Stimulated activated CD4-positive, alpha-beta T cell treated with anti-CD3 and anti-CD28 coated beads, Interleukin-12 subunit alpha, Interleukin-12 subunit beta, amount 100 ng/mL, for 48 hours (primary cell): Measurements from ENCODE around the gene PSMB7.

Experiments used
- DNase-seq, 3 donors: peaks; one replicate each; pipeline ENCODE4 v3.0.0-alpha.2; 2020; ENCODE audit warnings: low read depth in 2 of 3, low spot score in 1 of 3

Gene PSMB7

DNA sequence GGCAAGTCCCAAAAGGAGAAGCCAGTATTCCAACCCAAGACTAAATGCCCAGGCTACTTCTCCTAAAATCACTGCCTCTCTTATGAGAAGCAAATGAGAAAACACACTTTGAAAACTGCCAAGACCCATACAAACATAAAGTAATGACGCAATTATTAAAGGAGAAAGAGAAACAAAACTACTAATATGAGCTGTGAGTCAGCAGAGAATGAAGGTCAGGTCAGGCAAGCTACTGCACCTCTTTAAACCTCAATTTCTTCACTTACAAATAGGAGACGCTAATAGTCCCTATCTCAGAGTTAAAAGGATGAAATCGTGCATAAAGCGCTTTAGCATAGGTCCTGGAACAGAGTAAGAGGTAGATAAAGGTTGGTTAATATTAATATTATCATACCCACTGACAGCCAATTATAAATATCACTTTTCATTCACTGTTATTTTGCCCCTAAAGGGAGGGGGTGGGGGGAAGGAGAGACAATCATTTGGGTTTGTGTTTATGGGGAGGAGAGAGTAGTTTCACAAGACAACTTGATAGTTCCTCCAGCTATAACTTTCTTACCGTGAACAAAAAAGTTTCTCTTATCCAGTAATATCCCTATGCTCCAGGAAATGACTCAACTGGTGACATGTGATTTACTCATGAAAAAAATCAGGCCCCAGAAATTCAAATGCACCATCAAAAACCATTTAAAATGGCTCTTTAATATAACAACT lies 3.6 kb downstream of the PSMB7 start:
- DNase-seq, result no peak

DNA sequence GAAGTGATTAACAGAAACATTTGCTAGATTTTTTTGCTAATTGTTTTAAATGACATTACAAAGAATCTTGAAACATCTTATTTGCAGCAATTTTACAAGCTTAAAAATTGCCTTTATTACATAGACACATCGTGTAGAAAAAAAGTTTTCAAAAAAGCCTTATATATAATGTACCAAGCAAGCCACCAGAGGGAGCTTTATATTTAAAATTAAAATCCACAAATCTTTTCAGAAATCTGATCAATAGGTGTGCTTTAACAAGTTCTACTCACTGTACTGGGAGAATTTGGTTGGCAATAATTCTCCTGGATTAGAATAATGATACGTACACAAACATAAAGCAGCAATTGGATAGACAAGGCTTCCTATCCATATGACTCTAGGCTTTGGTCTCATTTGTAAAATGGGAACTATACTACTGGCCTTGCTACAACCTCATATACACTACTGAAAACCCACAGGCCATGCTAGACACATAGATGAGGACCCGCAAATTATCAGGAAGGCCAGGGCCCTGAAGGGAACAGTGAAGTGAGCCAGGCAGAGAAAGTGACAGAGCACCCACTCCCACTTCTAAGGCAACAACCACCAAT lies 4.8 kb downstream of the PSMB7 start:
- no peak for DNase-seq

DNA sequence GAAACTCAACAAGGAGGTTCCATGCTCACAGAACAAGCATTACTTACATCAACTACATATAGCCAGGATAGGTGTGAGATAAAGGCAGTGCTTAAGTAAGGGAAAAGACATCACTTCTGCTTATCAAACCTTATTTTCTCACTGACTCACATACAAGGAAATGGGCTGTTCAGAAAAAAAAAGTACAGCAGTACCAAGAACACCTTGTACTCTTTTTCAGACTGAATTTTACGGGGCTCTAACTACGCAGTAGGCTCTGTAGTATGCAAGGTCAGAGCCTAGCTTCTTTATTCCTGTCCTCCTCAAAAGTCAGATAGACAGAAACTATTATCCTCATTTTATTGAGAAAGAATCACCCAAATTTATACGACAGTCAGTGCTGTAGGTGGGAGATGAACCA lies 5.8 kb downstream of the PSMB7 start:
- no peak for DNase-seq

DNA sequence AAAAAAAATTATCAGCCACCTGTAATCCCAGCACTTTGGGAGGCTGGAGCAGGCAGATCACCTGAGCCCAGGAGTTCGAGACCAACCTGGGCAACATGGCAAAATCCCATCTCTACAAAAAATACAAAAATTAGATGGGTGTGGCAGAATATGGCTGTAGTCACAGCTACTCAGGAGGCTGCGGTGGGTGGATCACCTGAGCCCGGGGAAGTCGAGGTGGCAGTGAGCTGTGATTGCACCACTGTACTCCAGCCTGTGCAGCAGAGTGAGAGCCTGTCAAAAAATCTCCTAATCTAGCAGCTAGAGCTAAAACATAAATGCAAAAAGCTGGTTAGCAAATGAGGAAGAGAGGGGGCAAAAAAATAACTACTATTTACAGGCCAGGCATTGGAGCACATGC lies 12.0 kb downstream of the PSMB7 start:
- DNase-seq, result no peak

DNA sequence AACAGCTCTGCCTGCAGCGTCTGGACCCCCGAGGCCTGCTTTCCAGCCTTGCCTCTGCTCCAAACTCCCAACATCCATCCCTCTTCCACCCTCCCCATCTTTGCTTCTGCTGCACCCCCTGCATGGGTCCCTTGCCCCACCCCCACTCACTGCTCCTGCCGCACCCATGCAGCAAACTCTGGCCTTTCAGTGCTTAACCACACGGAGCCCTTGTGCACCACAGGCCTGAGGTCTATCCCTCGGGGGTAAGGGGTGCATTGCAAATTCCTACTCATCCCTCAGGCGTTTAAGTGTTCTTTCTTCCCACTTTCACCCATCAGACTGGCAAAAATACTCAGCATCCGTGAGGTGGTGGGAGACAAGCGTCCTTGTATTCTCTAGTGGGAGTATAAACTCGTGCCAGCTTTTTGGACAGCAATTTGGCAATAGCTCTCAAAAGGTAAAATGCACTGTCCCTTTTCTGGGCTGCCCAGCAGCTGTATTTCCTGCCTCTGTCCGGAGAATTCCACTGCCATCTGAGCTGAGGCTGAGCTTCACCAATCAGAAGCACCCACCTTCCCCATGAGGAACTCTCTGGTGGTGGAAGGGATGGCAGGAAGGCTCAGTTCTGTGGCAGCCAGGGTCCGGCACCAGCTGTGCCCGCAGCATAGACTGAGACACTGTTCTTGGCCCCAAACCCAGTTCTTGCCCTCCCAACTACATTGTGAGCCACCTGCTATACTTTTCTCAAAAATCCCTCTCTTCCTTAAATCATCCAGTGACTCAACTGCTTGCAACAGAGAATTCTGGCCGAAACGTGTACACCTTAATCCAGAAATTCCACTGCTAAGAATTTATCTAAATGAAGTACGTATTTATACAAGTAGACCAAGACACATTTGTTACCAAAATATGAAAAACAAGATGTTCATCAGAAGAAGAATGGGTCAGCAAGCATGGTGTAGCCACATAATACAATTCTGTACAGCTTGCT lies 15.0 kb downstream of the PSMB7 start:
- DNase-seq, result no peak

DNA sequence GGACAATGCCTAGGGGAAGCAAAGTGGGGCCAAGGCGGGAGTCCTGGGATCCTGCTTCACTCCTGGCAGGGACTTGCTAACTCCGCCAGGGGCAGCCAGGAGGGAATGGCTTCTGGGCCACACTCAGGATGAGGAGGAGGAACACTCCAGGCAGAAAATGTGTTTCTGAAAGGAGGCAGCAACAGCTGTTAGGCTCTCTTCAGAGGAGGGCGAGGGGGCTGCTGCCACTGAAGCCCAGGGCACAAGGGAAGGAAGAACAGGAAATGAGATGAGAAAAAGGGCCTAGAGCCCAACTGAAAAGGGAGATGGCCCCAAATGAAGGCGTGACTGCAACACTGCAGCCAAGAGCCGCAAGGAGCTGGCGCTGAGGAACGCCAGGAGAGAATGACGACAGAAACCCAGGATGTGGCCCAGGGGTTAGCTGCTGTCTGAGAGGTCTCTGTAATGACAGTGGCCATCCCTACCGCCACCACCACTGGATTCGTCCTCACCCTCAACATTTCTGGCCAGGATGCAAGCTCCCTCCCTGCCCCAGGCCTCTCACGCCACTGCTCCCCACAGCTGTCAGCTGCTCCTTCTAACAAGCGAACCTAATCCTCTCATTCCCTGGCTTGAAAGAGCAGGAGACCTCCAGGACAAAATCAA lies 15.8 kb downstream of the PSMB7 start:
- DNase-seq, result no peak

DNA sequence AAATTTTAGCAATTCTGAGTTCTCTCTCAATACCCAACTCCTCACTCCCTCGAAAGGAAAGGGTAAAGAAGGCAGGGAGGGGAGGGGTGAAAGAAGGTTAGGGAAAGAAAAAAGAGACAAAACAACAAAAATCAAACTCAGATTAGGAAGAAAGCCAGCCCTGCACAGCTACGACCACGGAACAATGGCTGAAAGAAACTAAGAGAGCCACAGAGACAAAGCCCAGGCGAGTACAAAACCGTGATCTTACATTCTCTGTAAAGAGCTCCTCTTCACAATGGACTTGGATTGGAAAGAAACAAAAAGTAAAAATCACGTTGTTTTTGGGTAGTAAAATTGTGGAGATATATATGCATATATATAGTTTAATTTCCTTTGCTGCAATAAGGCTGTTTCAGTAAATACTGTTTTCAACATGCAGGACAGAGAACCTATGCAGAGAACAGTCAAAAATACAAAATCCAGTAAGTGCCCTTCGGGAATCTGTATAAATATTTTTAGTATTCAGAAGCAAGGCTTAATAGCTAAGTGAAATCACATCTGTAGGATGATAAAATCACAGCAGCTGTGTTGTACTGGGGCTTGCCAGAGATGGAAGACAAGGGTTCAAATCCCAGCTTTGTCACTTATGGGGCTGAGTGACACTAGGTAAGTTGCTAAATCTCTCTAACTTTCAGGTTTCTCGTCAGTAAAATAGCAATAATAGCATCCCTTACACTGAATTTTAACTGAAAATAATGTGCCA lies 16.9 kb downstream of the PSMB7 start:
- no peak for DNase-seq

DNA sequence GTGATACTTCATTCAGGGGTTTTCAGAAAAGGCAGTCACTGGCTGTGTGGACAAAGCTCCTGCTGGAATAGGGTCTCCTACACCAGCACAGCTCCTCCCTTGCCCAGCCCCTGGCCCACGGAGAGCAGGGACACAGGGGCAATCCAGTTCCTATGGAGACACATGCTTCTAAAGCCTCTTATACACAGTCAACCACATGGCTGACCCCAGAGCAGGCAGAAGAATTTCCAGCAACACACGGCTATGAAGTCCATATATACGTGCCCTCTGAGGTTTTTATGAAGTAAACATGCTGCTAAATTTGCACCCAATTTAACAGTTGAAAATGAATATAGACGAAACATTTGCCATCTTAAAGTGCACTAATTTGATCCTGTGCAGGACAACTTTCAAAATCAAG lies 19.4 kb downstream of the PSMB7 start:
- DNase-seq, result no peak

DNA sequence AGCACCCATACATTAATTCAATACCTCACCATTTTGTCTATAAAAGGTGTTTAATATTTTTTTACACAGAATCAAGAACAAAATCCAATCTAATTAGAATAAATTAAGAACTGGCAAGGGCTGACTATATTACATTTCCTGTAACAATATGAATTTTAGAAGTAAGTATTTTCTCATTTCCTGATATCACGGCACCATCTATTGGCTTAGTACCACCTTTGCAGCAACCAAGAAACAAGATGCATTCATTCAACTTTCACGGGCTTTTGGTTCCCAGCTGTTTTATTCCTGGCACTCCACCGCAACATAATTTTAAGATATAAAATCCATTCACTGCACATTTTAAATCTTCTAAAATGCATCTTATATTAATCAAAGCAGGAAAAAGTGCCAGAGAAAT lies 20.6 kb downstream of the PSMB7 start:
- DNase-seq, result no peak

DNA sequence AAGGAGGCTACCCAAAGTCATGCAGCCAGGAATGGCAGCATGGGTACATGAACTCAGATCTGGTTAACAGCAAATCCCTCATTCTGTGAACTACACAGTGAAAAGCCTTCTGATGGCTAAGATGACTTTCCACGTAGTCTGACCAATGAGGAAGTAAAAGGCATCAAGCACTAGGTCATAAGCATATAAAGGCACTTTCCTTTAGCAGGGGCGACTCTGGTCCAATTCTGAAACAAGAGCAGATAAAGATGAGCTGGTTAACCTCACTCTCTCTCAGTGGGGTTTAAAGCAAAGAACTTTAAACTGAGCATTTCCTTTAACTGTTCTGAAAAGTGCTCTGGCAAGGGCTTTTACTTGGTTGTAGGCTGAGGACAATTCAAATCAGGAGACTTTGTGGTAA lies 21.1 kb downstream of the PSMB7 start:
- no peak for DNase-seq

DNA sequence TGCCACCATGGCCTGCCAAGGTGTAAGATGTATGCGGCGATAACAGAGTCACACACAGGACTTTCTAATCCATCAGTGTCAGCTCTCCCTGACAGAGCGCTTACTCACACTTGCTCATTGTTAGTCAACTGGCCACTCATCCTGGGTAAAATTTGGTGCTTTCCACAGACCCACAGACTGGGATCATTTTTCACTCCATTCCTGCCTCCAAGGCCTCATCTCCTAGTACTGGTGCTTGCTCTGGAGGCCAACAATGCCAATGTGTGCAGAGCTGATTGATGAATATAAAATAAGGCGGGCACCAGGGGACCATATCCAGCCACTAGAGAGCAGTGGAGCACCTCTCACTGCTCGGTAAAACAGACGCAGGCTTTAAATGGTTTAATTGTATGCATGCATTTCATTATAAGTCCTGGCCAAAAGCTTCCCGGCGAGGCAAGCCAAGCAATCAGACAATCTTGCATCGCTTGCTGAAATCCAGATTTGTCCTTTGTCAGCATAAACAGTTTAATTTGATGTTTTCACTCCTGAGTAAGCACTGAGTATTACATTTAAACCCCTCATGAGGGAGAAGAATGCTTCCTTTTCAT lies 22.3 kb downstream of the PSMB7 start:
- no peak for DNase-seq

DNA sequence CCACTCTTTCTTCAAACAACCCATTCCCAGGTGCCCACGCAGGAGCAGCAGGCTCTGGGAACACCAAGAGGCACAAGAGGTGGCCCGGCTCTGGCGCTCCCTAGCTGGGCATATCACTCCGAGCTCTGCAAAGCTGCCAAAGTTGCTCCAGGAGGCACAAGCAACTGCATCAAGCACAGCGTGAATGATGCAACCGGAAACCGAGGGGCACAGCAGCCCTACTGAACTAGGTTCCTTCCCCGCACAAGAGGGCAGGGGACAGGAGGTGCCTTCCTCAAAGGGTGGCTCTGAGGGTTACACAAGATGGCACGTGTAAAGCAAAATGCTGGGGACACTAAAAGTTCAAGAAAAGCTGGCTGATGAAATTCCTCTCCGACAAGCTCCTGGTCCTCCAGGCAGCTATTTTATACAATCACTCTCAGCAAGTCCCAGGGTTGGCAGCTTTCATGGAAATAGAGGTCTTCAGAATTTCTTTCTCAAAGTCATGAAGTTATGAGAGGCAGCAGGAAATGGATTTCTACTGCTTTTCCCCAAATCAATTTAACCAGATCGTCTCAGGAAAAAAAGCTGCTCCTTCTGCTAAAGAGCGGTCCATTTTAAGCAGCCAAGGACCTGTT lies 22.9 kb downstream of the PSMB7 start:
- no peak for DNase-seq

DNA sequence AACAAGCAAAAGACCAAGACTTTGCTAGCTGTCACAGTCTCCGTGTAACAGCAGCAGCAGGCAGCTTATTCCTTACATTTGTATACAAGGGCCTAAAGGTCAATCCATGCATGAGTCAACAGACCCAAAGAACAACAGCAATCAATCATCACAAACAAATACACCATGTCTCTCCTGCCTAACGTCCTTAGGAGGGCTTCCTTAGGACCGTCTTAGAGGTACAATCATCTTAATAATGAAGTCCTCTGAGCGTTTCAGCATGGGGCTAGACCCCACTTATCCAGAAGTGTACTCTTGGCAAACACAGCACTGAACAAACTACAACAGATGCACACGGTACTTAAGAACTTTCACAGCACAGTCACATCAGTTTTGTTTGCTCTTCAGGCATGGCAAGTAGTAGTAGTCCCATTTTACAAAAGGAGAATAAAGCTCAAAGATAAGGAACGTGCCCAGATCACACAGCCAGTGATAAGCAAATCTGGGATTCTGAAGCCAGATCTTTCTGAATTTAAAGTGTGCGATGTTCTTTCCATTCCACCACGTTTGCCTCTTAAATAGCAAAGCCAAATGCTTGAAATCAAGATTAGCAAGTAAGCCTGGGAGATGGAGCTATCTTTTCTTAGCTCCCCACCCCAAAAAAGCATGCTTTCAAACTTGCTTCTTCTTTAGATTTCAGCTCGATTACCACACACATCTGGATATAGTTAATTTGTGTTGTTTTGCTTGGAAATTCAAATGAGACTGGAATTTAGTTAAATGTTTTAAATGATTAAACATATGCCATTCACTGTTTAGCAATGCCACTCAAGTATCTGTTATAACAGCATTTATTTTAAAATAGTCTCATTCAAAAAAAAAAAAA lies 24.2 kb downstream of the PSMB7 start:
- no peak for DNase-seq

DNA sequence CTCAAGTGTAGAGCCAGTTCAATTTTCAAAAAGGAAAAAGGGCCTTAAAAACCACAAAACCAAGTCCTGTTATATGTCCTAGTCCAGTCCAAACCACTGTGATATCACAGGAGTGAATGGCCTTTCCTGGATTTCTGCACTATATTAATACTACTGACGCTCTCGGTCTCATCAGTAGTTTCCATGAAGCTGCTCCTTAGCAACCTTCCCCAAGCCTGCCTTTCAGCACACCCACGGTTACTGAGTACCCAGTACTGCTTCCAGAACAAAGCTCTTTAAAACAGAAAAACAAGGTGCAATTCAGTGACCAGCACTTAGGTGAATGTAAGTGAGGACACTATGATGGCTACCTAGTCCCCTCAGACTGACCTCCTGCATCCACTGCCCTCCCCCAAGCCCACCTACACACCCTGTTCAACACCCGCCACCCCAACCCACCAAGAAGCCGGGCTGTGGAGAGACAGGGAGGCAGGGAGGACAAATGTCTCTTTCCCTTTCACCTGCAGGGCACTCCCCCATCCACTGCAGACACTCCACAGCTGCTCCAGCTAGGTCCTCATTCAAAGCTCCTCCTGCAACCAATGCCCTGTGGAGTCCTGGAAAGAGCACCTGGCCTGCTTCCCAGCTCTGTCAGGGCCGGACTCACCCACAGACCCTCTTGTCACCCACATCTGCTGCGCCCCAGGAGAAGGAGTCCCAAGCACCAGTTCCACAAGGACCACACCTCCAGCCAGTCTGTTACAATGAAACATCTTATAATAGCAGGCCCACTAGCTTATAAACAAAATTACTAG lies 25.9 kb downstream of the PSMB7 start:
- no peak for DNase-seq

DNA sequence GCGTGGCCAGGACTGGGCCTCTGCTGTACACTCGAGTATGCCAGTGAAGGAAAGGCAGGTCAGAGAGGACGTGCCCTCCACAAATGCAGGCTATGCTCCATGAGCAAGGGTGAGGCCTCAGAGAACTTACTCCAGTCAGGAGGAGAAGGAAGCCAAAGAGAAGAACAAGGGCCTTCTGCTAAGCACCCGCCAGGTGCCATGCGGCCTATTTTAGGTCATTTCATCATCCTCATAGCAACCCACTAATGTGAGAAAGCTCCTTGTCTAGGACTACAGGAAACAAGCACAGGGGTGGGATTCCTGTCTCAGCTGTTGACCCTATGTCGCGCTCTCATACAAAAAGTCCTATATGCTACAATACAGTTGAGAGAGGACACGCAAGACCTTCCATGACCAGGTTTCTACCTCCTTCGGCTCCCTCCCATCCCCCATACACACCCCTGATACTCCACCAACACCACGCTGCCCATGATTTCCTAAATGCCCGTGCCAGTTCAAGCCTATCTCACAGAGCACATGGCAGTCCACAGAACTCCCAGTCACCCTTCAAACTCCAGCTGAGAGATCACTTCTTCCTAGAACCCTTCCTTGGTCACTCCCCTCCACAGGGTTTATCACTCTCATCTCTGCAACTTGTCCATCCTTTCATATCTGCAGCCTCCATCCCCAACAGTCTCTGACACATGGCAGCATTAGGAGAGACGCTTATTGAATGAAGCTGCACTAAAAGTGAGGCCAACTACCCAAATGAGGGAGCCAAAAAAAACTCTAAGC lies 26.8 kb downstream of the PSMB7 start:
- DNase-seq, result no peak

DNA sequence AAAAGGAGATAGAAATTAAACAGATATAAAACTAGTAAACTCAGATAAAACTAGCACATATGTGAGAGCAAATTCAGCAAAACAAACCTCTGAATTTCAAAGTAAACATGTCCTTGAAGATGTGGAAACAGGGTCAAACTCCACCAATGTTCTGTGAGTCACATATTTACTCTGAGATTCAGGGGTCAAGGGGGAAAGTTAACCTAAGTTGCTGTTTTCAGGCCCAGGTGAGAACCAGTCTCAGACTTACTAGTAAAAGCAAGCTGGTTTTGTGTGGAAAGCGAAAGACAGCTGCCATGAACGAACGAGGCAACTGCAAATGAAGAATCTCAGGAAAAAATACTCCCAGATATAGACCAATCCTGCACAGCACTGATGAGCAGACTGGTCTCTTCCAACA lies 29.0 kb downstream of the PSMB7 start:
- DNase-seq, result no peak

DNA sequence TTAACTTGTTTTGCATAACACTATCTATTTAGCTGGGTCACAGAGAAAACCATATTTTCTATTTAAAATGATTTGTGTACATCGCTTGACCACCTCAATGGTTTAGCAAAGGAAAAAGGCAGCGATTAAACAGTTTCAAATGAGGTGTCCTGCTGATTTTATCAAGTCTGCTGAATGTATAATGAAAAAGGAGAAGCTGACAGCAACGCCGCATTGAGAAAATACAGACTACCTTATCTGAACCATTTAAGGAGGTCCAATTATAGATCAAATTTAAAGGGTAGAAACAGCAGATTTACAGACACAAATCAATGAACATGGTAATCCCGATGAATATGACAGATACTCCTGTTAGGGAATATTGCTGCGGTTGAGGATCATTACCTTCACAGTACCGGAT lies 29.6 kb downstream of the PSMB7 start:
- DNase-seq, result no peak

DNA sequence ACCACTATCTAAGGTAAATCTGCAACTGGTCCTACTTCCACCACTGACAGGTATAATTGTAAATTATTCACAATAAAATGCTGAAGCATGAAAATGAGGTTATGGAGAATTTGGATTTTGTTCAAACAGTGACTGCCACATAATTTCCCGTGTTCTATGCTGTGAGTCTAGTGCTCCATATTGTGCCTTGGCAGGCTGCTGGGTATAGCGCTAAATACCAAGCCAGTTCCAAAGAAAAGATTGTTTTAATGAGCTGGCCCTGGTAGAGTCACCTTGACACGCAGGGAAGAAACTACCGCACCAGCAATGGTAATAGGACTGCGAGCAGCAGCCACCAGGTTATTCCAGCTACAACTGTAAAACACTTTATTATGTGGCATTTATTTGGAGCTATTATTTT lies 30.4 kb downstream of the PSMB7 start:
- DNase-seq, result no peak
